Measurements from ENCODE around the gene ERC2.

- TF ChIP-seq, protein P1, sequence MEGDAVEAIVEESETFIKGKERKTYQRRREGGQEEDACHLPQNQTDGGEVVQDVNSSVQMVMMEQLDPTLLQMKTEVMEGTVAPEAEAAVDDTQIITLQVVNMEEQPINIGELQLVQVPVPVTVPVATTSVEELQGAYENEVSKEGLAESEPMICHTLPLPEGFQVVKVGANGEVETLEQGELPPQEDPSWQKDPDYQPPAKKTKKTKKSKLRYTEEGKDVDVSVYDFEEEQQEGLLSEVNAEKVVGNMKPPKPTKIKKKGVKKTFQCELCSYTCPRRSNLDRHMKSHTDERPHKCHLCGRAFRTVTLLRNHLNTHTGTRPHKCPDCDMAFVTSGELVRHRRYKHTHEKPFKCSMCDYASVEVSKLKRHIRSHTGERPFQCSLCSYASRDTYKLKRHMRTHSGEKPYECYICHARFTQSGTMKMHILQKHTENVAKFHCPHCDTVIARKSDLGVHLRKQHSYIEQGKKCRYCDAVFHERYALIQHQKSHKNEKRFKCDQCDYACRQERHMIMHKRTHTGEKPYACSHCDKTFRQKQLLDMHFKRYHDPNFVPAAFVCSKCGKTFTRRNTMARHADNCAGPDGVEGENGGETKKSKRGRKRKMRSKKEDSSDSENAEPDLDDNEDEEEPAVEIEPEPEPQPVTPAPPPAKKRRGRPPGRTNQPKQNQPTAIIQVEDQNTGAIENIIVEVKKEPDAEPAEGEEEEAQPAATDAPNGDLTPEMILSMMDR (conservative IDR thresholded peaks at IDR 0.05 in 1 of 2, IDR thresholded peaks at IDR 0.05 in 1 of 2; ENCODE audit: low read depth in 1 of 2, low read length in 2 of 2), result no peak
- TF ChIP-seq EZH2 (IDR thresholded peaks at IDR 0.05; ENCODE audit: low read length, missing control alignments), result no peak
These were observed 765.4 kb downstream of the ERC2 start for GRCh38 chr3:55702822-55703221.

All from fibroblast of lung (primary cell).